Upper lobe of left lung (tissue), 6 donors: ENCODE measurements around the gene CMTM7. TPM values are rescaled to one million over a fixed set of nuclear protein-coding genes. Genes with fewer than 3 reads are reported as not detected.
A peak's percentile ranks its signal among the peaks of the same experiment; 100 is the strongest.

ENCODE experiments used
- ATAC-seq, 2 donors: fragments of 200-7000 bp; cut with Tn5 transposase; one replicate each; pipeline ENCODE4 v1.9.1; 2022; ENCODE audit warnings: mild to moderate bottlenecking in 2 of 2, moderate library complexity in 2 of 2; ENCODE audit not compliant: low FRiP score in 2 of 2
- DNase-seq, 2 donors: peaks; one replicate each; pipeline ENCODE4 v3.0.0-alpha.2; 2019 to 2020
- H3K27ac ChIP-seq, 4 donors: fragments of 200-600 bp; sonication (generic); one replicate each; pipeline ENCODE4 v1.5.1; 2016 to 2019
- H3K27me3 ChIP-seq, 4 donors: fragments of 200-600 bp; sonication (generic); one replicate each; pipeline ENCODE4 v1.5.1; 2017 to 2019
- H3K36me3 ChIP-seq, 4 donors: fragments of 200-600 bp; sonication (generic); one replicate each; pipeline ENCODE4 v1.5.1; 2016 to 2019
- H3K4me1 ChIP-seq, 4 donors: fragments of 200-600 bp; sonication (generic); one replicate each; pipeline ENCODE4 v1.5.1; 2018 to 2019
- H3K4me3 ChIP-seq, 4 donors: fragments of 200-600 bp; sonication (generic); one replicate each; pipeline ENCODE4 v1.5.1; 2017 to 2019; ENCODE audit warnings: mild to moderate bottlenecking in 2 of 4, moderate library complexity in 1 of 4
- H3K9me3 ChIP-seq, 4 donors: fragments of 200-600 bp; sonication (generic); one replicate each; pipeline ENCODE4 v1.5.1; 2018 to 2019
- CTCF ChIP-seq, 6 experiments: fragments of 450-650 bp in 4 of 6; fragments of 200-600 bp in 2 of 6; sonication (generic) in 2 of 6; IDR thresholded peaks; one replicate each; pipeline ENCODE4 v1.5.1; 2016 to 2019; ENCODE audit warnings: antibody characterized with exemption in 6 of 6
- EP300 ChIP-seq, 4 donors: sonication (generic); formaldehyde crosslinking; IDR thresholded peaks; one replicate each; pipeline ENCODE4 v1.5.1; 2017; ENCODE audit warnings: antibody characterized with exemption in 4 of 4, control low read depth in 2 of 4
- POLR2A ChIP-seq, 4 donors: fragments of 450-650 bp; IDR thresholded peaks; one replicate each; pipeline ENCODE4 v1.5.1; 2016 to 2017; ENCODE audit warnings: antibody characterized with exemption in 4 of 4, mild to moderate bottlenecking in 2 of 4
- POLR2AphosphoS5 ChIP-seq, 2 donors: sonication (generic); formaldehyde crosslinking; IDR thresholded peaks; one replicate each; pipeline ENCODE4 v1.5.1; 2017; ENCODE audit warnings: antibody characterized with exemption in 2 of 2
- WGBS, 2 donors: methylation state at CpG; one replicate each; pipeline ENCODE4 v1.1.5; 2017 to 2018; 5-methylcytosine and 5-hydroxymethylcytosine counted together
- total RNA-seq, 6 donors: library from RNA; depleted of rRNA in 4 of 6; stranded (reverse); fragments of >200 nt in 4 of 6; gene quantifications; one replicate each; pipeline versions ENCODE4 v1.1.0 to v1.2.1, GENCODE V29; 2016 to 2021
- donor health status: DM: no; HTN: no; CAD: no; lungs with moderate emphysema.
- donor health status: DM: no; HTN: yes; CAD: no; lungs with severe emphysema.

The CMTM7 gene
- total RNA-seq, 6 donors from 2014 or later = 39.4 to 103 (median 49.7) TPM

- Histone ChIP-seq H3K9me3 (no peaks in the 10 kb centered on the region), H3K4me3 (no peak overlapping the region), H3K36me3 (peaks cover 0 to 11% (median under 1%) of the 10 kb centered on the region in 4 donors), H3K4me1 (peaks cover 0 to 7% (median 3%) of the 10 kb centered on the region in 4 donors), H3K27me3 (no peaks in the 10 kb centered on the region), H3K27ac (no peak overlapping the region)
- ATAC-seq (no peak), DNase-seq (no peak)
- no peak for TF ChIP-seq CTCF (IDR thresholded peaks at IDR 0.05)
- TF ChIP-seq EP300 (IDR thresholded peaks at IDR 0.05) = no peak
- WGBS, 2 donors = 72 to 80% methylated on average over 4 of the region's 4 CpGs
Measured at GRCh38 chr3:32360493-32360827, 31.2 kb upstream of the CMTM7 start.

GRCh38 chr3:32366638-32367397, 24.8 kb upstream of the CMTM7 start:
- ATAC-seq = no peak
- Histone ChIP-seq H3K27ac (no peak overlapping the region), H3K36me3 (peaks cover 0 to 35% (median 4%) of the 10 kb centered on the region in 4 donors), H3K9me3 (no peaks in the 10 kb centered on the region), H3K4me1 (no peaks in the 10 kb centered on the region), H3K27me3 (no peaks in the 10 kb centered on the region), H3K4me3 (no peak overlapping the region)
- TF ChIP-seq EP300 (IDR thresholded peaks at IDR 0.05) = no peak
- TF ChIP-seq POLR2AphosphoS5 (IDR thresholded peaks at IDR 0.05) = no peak
- TF ChIP-seq POLR2A (IDR thresholded peaks at IDR 0.05) = no peak
- TF ChIP-seq CTCF (IDR thresholded peaks at IDR 0.05) = no peak
- 71 to 77% methylated on average over 6 of the region's 6 CpGs for WGBS, 2 donors
- no peak for DNase-seq

GRCh38 chr3:32367442-32367841, 24.2 kb upstream of the CMTM7 start:
- H3K4me3 ChIP-seq = no peak overlapping the region
- peaks cover 0 to 36% (median 4%) of the 10 kb centered on the region in 4 donors for H3K36me3 ChIP-seq
- 94% methylated on average over 8 to 9 of the region's 10 CpGs for WGBS, 2 donors
- ATAC-seq = no peak
- peak in 1 of 2 donors; percentile 49 for DNase-seq
- H3K4me1 ChIP-seq = no peaks in the 10 kb centered on the region
- H3K27me3 ChIP-seq = no peaks in the 10 kb centered on the region
- H3K9me3 ChIP-seq = no peaks in the 10 kb centered on the region
- H3K27ac ChIP-seq = no peak overlapping the region
- no peak for TF ChIP-seq POLR2AphosphoS5 (IDR thresholded peaks at IDR 0.05)
- TF ChIP-seq POLR2A (IDR thresholded peaks at IDR 0.05) = no peak
- no peak for TF ChIP-seq CTCF (IDR thresholded peaks at IDR 0.05)
- no peak for TF ChIP-seq EP300 (IDR thresholded peaks at IDR 0.05)

GRCh38 chr3:32371461-32372212, 20.0 kb upstream of the CMTM7 start:
- no peaks in the 10 kb centered on the region for H3K9me3 ChIP-seq
- no peak for ATAC-seq
- TF ChIP-seq POLR2AphosphoS5 (IDR thresholded peaks at IDR 0.05) = no peak
- H3K4me3 ChIP-seq = no peak overlapping the region
- H3K27me3 ChIP-seq = no peaks in the 10 kb centered on the region
- DNase-seq = no peak
- WGBS, 2 donors = 84 to 85% methylated on average over 7 of the region's 7 CpGs
- H3K4me1 ChIP-seq = no peaks in the 10 kb centered on the region
- H3K27ac ChIP-seq = no peak overlapping the region
- H3K36me3 ChIP-seq = peaks cover 0 to 28% (median 3%) of the 10 kb centered on the region in 4 donors

- no peak for TF ChIP-seq EP300 (IDR thresholded peaks at IDR 0.05)
- Histone ChIP-seq H3K4me3 (no peak overlapping the region), H3K4me1 (no peaks in the 10 kb centered on the region), H3K9me3 (no peaks in the 10 kb centered on the region), H3K27ac (no peak overlapping the region), H3K27me3 (no peaks in the 10 kb centered on the region), H3K36me3 (peaks cover 0 to 25% (median 3%) of the 10 kb centered on the region in 4 donors)
- DNase-seq (no peak), ATAC-seq (no peak)
- 95 to 98% methylated on average over 4 of the region's 4 CpGs for WGBS, 2 donors
Measured at GRCh38 chr3:32372213-32372490, 19.5 kb upstream of the CMTM7 start.

- Histone ChIP-seq H3K36me3 (peaks cover 0 to 15% (median 0%) of the 10 kb centered on the region in 4 donors), H3K4me3 (no peak overlapping the region), H3K27me3 (no peaks in the 10 kb centered on the region), H3K27ac (no peak overlapping the region), H3K9me3 (no peaks in the 10 kb centered on the region), H3K4me1 (no peaks in the 10 kb centered on the region)
- no peak for TF ChIP-seq EP300 (IDR thresholded peaks at IDR 0.05)
- no peak for TF ChIP-seq CTCF (IDR thresholded peaks at IDR 0.05)
- no peak for TF ChIP-seq POLR2A (IDR thresholded peaks at IDR 0.05)
- no peak for TF ChIP-seq POLR2AphosphoS5 (IDR thresholded peaks at IDR 0.05)
- no peak for DNase-seq
- 85 to 88% methylated on average over 5 of the region's 5 CpGs for WGBS, 2 donors
- ATAC-seq = no peak
Measured at GRCh38 chr3:32373276-32373675, 18.4 kb upstream of the CMTM7 start.
